ENCODE data around the gene CSTF1. TPM values are rescaled to one million over a fixed set of nuclear protein-coding genes. Genes with fewer than 3 reads are reported as not detected.
A peak's percentile ranks its signal among the peaks of the same experiment; 100 is the strongest.

CSTF1 gene
- total RNA-seq, 3 donors from 2014 or later, result 42.7 to 47.3 (median 45.3) TPM

- Mint-ChIP-seq H3K36me3 (ENCODE audit: insufficient read depth) (peaks cover 4% of the 10 kb centered on the region), H3K4me3 (no peak overlapping the region), H3K9me3 (no peaks in the 10 kb centered on the region), H3K27me3 (ENCODE audit: low read depth) (no peaks in the 10 kb centered on the region), H3K4me1 (ENCODE audit: low read depth) (peaks cover 56% of the 10 kb centered on the region)
- no peak for DNase-seq
- ATAC-seq, result peak in 1 of 2 donors; percentile 60
Observed at GRCh38 chr20:56433880-56434255, 41.4 kb downstream of the CSTF1 start.

- no peak for ATAC-seq
- no peaks in the 10 kb centered on the region for H3K9me3 Mint-ChIP-seq
- no peaks in the 10 kb centered on the region for H3K27me3 Mint-ChIP-seq (ENCODE audit: low read depth)
- peaks cover 6% of the 10 kb centered on the region for H3K36me3 Mint-ChIP-seq (ENCODE audit: insufficient read depth)
- DNase-seq, result no peak
- H3K4me3 Mint-ChIP-seq, result no peak overlapping the region
- peaks cover 59% of the 10 kb centered on the region for H3K4me1 Mint-ChIP-seq (ENCODE audit: low read depth)
Observed at GRCh38 chr20:56437196-56437960, 44.9 kb downstream of the CSTF1 start.

- H3K36me3 Mint-ChIP-seq (ENCODE audit: insufficient read depth), result peaks cover 7% of the 10 kb centered on the region
Observed at GRCh38 chr20:56438284-56438683, 45.8 kb downstream of the CSTF1 start.

GRCh38 chr20:56439771-56440291 is 47.4 kb downstream of the CSTF1 start:
- Mint-ChIP-seq H3K36me3 (ENCODE audit: insufficient read depth) (peaks cover 7% of the 10 kb centered on the region), H3K4me3 (peak overlapping the region; percentile 13), H3K4me1 (ENCODE audit: low read depth) (peaks cover 53% of the 10 kb centered on the region), H3K27me3 (ENCODE audit: low read depth) (no peaks in the 10 kb centered on the region), H3K9me3 (no peaks in the 10 kb centered on the region)
- DNase-seq, result no peak
- ATAC-seq, result peak; percentile 38 to 41

More at GRCh38 chr20:56438284-56438683, 45.8 kb downstream of the CSTF1 start:
- no peak overlapping the region for H3K4me3 Mint-ChIP-seq
- H3K27me3 Mint-ChIP-seq (ENCODE audit: low read depth), result no peaks in the 10 kb centered on the region
- no peaks in the 10 kb centered on the region for H3K9me3 Mint-ChIP-seq
- no peak for DNase-seq
- ATAC-seq, result no peak
- H3K4me1 Mint-ChIP-seq (ENCODE audit: low read depth), result peaks cover 58% of the 10 kb centered on the region

GRCh38 chr20:56440346-56441007 is 48.0 kb downstream of the CSTF1 start:
- Mint-ChIP-seq H3K36me3 (ENCODE audit: insufficient read depth) (peaks cover 7% of the 10 kb centered on the region), H3K4me3 (peak overlapping the region; percentile 13), H3K4me1 (ENCODE audit: low read depth) (peaks cover 50% of the 10 kb centered on the region), H3K9me3 (no peaks in the 10 kb centered on the region), H3K27me3 (ENCODE audit: low read depth) (no peaks in the 10 kb centered on the region)
- DNase-seq (peak; percentile 32), ATAC-seq (peak; percentile 80 to 84)

DNA sequence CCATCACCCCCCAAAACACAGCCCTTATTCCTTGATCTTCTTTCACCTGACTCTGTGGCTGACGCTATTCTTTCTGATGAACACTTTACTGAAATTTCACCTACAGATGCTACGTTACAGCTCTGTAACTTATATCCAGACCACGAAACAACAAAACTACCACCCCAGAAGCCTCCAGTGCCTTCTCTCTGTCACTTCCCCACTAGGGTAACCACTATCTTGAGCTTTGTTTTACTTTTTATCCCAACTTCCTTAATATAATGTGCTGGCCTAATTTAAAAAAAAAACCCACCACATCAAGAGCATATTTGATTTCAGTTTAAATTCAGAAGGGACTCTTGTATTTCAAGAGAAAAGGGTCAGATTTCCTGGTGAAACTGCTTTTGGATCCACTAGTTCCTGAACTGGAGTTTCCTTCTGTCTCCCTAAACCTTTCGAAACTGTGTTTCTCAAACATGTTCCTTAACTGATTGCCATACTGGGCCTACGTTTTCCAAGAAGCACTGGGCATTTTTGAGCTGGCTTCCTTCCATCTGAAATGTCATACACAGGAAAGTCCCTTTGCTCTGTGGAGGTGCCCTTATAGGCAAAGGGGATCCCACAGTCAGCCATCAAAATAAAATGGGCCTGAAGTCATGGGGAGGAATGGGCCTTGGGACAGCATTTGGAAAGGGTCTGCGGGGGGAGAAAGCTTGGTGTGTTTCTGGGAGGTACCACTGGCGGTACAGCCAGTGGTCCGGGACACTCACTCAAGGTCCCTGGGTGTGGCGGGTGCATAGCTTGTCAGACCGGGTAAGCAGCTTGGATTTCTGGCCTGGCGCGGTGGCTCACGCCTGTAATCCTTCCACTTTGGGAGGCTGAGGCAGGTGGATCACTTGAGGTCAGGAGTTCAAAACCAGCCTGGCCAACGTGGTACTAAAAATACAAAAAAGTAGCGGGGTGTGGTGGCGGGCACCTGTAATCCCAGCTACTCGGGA is 50.2 kb downstream of the CSTF1 start:
- no peak for DNase-seq
- Mint-ChIP-seq H3K27me3 (ENCODE audit: low read depth) (no peaks in the 10 kb centered on the region), H3K36me3 (ENCODE audit: insufficient read depth) (peaks cover 14% of the 10 kb centered on the region), H3K4me3 (no peak overlapping the region), H3K9me3 (no peaks in the 10 kb centered on the region), H3K4me1 (ENCODE audit: low read depth) (peaks cover 44% of the 10 kb centered on the region)
- peak; percentile 24 to 26 for ATAC-seq

DNA sequence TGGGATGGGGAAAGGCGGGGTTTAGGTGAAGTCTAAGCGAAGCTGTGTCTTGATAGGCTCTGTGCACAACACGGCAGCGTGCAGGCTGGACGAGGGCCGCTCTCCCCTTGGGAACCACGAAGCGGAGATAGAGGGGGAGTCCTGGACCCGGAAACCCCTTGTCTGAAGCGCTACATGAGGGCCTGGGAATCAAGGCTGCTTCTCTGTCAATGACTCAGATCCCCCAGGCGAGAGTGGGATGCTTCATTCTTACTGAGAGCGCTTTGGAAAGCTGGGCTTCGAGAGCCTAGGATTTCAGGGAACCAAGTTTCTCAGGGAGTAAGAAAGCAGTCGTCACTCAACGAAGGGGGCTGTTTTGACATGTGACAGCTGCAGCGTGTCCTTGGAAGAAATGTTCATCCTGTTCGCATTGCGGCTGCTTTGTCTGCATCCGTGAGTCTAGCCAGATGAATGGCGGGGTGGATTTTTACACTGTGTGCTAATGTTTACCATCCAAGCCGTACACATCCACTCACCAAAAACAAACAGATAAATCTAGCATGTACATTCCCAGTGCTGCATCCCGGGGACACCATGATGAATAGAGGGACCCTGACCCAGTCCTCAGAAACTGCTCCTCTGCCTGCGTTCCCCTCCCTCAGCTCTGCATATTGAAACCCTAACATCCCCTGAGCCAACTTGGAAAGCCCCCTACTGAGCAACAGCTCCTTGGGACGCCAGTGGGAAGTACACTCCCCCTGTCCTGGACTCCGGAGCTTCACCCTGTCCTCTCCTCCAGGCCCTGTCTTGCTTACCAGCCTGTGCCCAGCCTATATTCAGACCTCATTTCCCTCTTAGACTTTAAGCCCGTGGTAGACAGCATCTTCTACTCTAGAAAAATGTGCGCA is 51.5 kb downstream of the CSTF1 start:
- Mint-ChIP-seq H3K9me3 (no peaks in the 10 kb centered on the region), H3K4me1 (ENCODE audit: low read depth) (peaks cover 36% of the 10 kb centered on the region), H3K4me3 (no peak overlapping the region), H3K27me3 (ENCODE audit: low read depth) (no peaks in the 10 kb centered on the region), H3K36me3 (ENCODE audit: insufficient read depth) (peaks cover 13% of the 10 kb centered on the region)
- no peak for ATAC-seq
- no peak for DNase-seq

- no peak overlapping the region for H3K4me3 Mint-ChIP-seq
- DNase-seq, result no peak
Observed at GRCh38 chr20:56445130-56445529, 52.7 kb downstream of the CSTF1 start.

GRCh38 chr20:56445540-56445939 is 53.1 kb downstream of the CSTF1 start:
- Mint-ChIP-seq H3K27me3 (ENCODE audit: low read depth) (no peaks in the 10 kb centered on the region), H3K4me3 (no peak overlapping the region), H3K9me3 (no peaks in the 10 kb centered on the region), H3K4me1 (ENCODE audit: low read depth) (peaks cover 22% of the 10 kb centered on the region), H3K36me3 (ENCODE audit: insufficient read depth) (peaks cover 9% of the 10 kb centered on the region)
- DNase-seq (no peak), ATAC-seq (no peak)

More at GRCh38 chr20:56445130-56445529, 52.7 kb downstream of the CSTF1 start:
- no peak for ATAC-seq
- H3K9me3 Mint-ChIP-seq, result no peaks in the 10 kb centered on the region
- H3K36me3 Mint-ChIP-seq (ENCODE audit: insufficient read depth), result peaks cover 12% of the 10 kb centered on the region
- H3K27me3 Mint-ChIP-seq (ENCODE audit: low read depth), result no peaks in the 10 kb centered on the region
- peaks cover 26% of the 10 kb centered on the region for H3K4me1 Mint-ChIP-seq (ENCODE audit: low read depth)

- no peaks in the 10 kb centered on the region for H3K27me3 Mint-ChIP-seq (ENCODE audit: low read depth)
- ATAC-seq (no peak), DNase-seq (no peak)
- peaks cover 21% of the 10 kb centered on the region for H3K36me3 Mint-ChIP-seq (ENCODE audit: insufficient read depth)
- peaks cover 12% of the 10 kb centered on the region for H3K4me1 Mint-ChIP-seq (ENCODE audit: low read depth)
- no peaks in the 10 kb centered on the region for H3K9me3 Mint-ChIP-seq
- no peak overlapping the region for H3K4me3 Mint-ChIP-seq
Observed at GRCh38 chr20:56447227-56447626, 54.8 kb downstream of the CSTF1 start.

- no peak for ATAC-seq
- H3K36me3 Mint-ChIP-seq (ENCODE audit: insufficient read depth), result peaks cover 19% of the 10 kb centered on the region
- no peaks in the 10 kb centered on the region for H3K27me3 Mint-ChIP-seq (ENCODE audit: low read depth)
- peaks cover 9% of the 10 kb centered on the region for H3K4me1 Mint-ChIP-seq (ENCODE audit: low read depth)
- no peak for DNase-seq
- no peaks in the 10 kb centered on the region for H3K9me3 Mint-ChIP-seq
- no peak overlapping the region for H3K4me3 Mint-ChIP-seq
Observed at GRCh38 chr20:56449459-56449858, 57.0 kb downstream of the CSTF1 start.

DNA sequence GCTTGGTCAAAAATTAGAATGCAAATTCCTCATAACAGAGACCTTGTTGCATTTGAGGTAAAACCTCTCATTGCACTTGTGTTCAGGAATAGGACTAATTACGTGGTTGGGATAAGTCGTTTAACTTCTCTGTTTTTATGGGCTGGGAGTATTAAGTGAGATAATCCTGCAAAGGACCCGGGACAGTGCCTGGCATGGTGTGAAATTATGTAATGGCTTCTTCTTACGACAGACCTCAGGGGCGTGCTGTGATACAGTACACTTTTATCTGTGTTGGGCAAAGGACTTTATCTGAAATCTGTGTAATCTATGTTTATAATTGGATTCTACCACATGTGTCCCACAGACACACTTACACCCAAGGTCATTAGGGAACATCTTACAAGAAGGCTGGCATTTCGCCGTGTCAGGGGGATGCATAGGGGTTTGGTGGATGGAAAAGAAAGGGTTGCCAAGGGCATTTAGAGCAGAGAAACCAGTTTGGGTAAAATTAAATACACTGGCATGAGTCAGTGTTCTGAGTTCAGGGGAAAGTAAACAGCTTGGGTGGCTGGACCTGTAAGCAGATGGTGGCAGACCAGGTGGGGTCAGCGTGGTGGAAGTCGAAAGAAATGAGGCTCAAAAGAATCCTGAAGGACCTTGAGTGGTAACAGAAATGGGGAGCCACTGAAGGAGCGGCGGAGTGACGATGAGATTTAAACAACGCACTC is 58.8 kb downstream of the CSTF1 start:
- Mint-ChIP-seq H3K36me3 (ENCODE audit: insufficient read depth) (peaks cover 16% of the 10 kb centered on the region), H3K9me3 (no peaks in the 10 kb centered on the region), H3K27me3 (ENCODE audit: low read depth) (no peaks in the 10 kb centered on the region), H3K4me1 (ENCODE audit: low read depth) (peaks cover 18% of the 10 kb centered on the region), H3K4me3 (no peak overlapping the region)
- no peak for ATAC-seq
- DNase-seq, result no peak

- Mint-ChIP-seq H3K36me3 (ENCODE audit: insufficient read depth) (peaks cover 14% of the 10 kb centered on the region), H3K9me3 (no peaks in the 10 kb centered on the region), H3K27me3 (ENCODE audit: low read depth) (no peaks in the 10 kb centered on the region), H3K4me3 (no peak overlapping the region), H3K4me1 (ENCODE audit: low read depth) (peaks cover 21% of the 10 kb centered on the region)
- ATAC-seq (no peak), DNase-seq (no peak)
Observed at GRCh38 chr20:56453352-56453751, 60.9 kb downstream of the CSTF1 start.
